Measurements from ENCODE around the gene CLEC19A. TPM values are rescaled to one million over a fixed set of nuclear protein-coding genes. Genes with fewer than 3 reads are reported as not detected.

The CLEC19A gene
- total RNA-seq, 2 donors from 2014 or later = 0.23 TPM

DNA sequence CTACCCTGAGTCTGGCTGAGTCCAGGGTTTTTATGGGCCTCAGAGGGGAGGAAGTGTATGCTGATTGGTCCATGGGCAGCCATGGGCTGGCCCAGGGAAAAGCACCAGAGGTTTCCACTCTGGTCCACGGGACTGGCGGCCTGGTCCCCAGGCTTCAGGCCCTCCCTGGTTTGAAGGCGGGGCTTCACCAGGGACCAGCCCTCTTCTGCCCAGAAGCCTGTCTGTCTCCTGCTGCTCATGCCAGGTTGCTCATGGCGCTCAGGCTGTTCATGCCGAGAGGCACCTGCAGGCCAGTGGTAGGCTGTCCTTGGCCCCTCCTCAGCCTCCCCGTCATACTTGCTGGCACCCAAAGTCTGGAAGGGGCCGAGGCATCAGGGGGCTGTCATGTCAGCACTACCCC lies 45.0 kb upstream of the CLEC19A start:
- Histone ChIP-seq H3K27me3 (replicated peaks; ENCODE audit: insufficient read depth) (no peaks in the 10 kb centered on the region), H3K9me3 (no peaks in the 10 kb centered on the region), H3K27ac (no peak overlapping the region), H3K4me1 (replicated peaks) (no peaks in the 10 kb centered on the region), H3K36me3 (no peaks in the 10 kb centered on the region), H3K4me3 (no peak overlapping the region)
- 93% methylated on average over 7 of the region's 7 CpGs for WGBS
- TF ChIP-seq POLR2A (IDR thresholded peaks at IDR 0.05) = no peak
- TF ChIP-seq CTCF (IDR thresholded peaks at IDR 0.05) = no peak
- TF ChIP-seq POLR2AphosphoS5 (IDR thresholded peaks at IDR 0.05) = no peak
- no peak for DNase-seq (ENCODE audit: low spot score)
- intact Hi-C loops (cut with DNase I) = no loop called here

GRCh38 chr16:19241512-19241911 lies 44.0 kb upstream of the CLEC19A start:
- no peak overlapping the region for H3K27ac ChIP-seq
- H3K4me1 ChIP-seq (replicated peaks) = no peaks in the 10 kb centered on the region
- intact Hi-C loops (cut with DNase I) = no loop called here
- no peaks in the 10 kb centered on the region for H3K9me3 ChIP-seq
- WGBS = 93% methylated on average over 11 of the region's 11 CpGs
- no peaks in the 10 kb centered on the region for H3K27me3 ChIP-seq (replicated peaks; ENCODE audit: insufficient read depth)
- no peak overlapping the region for H3K4me3 ChIP-seq
- H3K36me3 ChIP-seq = no peaks in the 10 kb centered on the region
- DNase-seq (ENCODE audit: low spot score) = no peak
- TF ChIP-seq CTCF (IDR thresholded peaks at IDR 0.05) (no peak), POLR2AphosphoS5 (IDR thresholded peaks at IDR 0.05) (no peak), POLR2A (IDR thresholded peaks at IDR 0.05) (no peak)

GRCh38 chr16:19242186-19242585 lies 43.3 kb upstream of the CLEC19A start:
- 36% methylated on average over 1 of the region's 1 CpG for WGBS
- H3K27me3 ChIP-seq (replicated peaks; ENCODE audit: insufficient read depth) = no peaks in the 10 kb centered on the region
- intact Hi-C loops (cut with DNase I) = no loop called here
- DNase-seq (ENCODE audit: low spot score) = no peak
- no peak overlapping the region for H3K27ac ChIP-seq
- TF ChIP-seq CTCF (IDR thresholded peaks at IDR 0.05) (no peak), POLR2AphosphoS5 (IDR thresholded peaks at IDR 0.05) (no peak), POLR2A (IDR thresholded peaks at IDR 0.05) (no peak)
- no peaks in the 10 kb centered on the region for H3K9me3 ChIP-seq
- H3K36me3 ChIP-seq = no peaks in the 10 kb centered on the region
- no peak overlapping the region for H3K4me3 ChIP-seq
- no peaks in the 10 kb centered on the region for H3K4me1 ChIP-seq (replicated peaks)

GRCh38 chr16:19242987-19243575 lies 42.5 kb upstream of the CLEC19A start:
- 92% methylated on average over 3 of the region's 3 CpGs for WGBS
- TF ChIP-seq POLR2A (IDR thresholded peaks at IDR 0.05) = no peak
- TF ChIP-seq CTCF (IDR thresholded peaks at IDR 0.05) = no peak
- no peak for TF ChIP-seq POLR2AphosphoS5 (IDR thresholded peaks at IDR 0.05)
- intact Hi-C loops (cut with DNase I) = no loop called here

GRCh38 chr16:19245326-19245925 lies 40.1 kb upstream of the CLEC19A start:
- Histone ChIP-seq H3K27ac (no peak overlapping the region), H3K4me1 (replicated peaks) (no peaks in the 10 kb centered on the region), H3K9me3 (no peaks in the 10 kb centered on the region), H3K27me3 (replicated peaks; ENCODE audit: insufficient read depth) (no peaks in the 10 kb centered on the region), H3K36me3 (no peaks in the 10 kb centered on the region), H3K4me3 (no peak overlapping the region)
- DNase-seq (ENCODE audit: low spot score) = peak; percentile 13
- peak; percentile 24 for TF ChIP-seq POLR2AphosphoS5 (IDR thresholded peaks at IDR 0.05)
- no peak for TF ChIP-seq CTCF (IDR thresholded peaks at IDR 0.05)
- no peak for TF ChIP-seq POLR2A (IDR thresholded peaks at IDR 0.05)
- intact Hi-C loops (cut with DNase I) = no loop called here
- 70% methylated on average over 8 of the region's 8 CpGs for WGBS

More at GRCh38 chr16:19242987-19243575, 42.5 kb upstream of the CLEC19A start:
- Histone ChIP-seq H3K4me1 (replicated peaks) (no peaks in the 10 kb centered on the region), H3K9me3 (no peaks in the 10 kb centered on the region), H3K4me3 (no peak overlapping the region), H3K27me3 (replicated peaks; ENCODE audit: insufficient read depth) (no peaks in the 10 kb centered on the region), H3K36me3 (no peaks in the 10 kb centered on the region), H3K27ac (no peak overlapping the region)
- DNase-seq (ENCODE audit: low spot score) = no peak

Measured in prostate gland (tissue), 2 donors.